HG02571 (cell line): ENCODE measurements around the gene AGAP1.
"Not testable (repeated sequence)": the region's sequence is repeated elsewhere in the genome, so short reads cannot be mapped to it uniquely, and the experiment has no call there.

Experiments
- ATAC-seq: cut with Tn5 transposase; IDR thresholded peaks from one replicate; pipeline ENCODE4 v1.9.1; 2021; ENCODE audit warnings: mild to moderate bottlenecking, moderate library complexity; ENCODE audit not compliant: unreplicated experiment

The AGAP1 gene

GRCh38 chr2:236125541-236125940 is 631.7 kb downstream of the AGAP1 start:
- no peak for ATAC-seq

- ATAC-seq = no peak
Observed at GRCh38 chr2:236127010-236127409, 633.2 kb downstream of the AGAP1 start.

DNA sequence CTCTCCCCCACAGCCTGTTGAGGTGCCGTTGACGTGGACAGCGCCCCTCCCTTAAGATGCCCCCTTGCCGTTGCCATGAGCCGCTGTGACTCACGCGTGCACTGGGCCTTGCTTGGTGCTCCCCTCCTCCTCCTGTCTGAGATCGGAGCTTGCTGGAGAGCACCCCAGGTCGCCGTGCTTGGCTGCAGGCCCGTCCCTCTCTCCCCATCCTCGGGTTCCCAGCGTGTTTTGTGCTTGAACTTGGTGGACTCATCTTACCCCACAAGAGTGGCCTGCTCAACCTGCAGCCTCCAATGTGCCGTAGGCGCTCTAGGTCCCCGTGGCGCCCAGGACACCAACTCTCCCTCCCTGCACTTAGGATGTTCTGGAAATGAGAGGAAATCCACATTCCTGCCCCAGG is 634.5 kb downstream of the AGAP1 start:
- no peak for ATAC-seq

- no peak for ATAC-seq
Observed at GRCh38 chr2:236129935-236130334, 636.1 kb downstream of the AGAP1 start.

- ATAC-seq = no peak
Observed at GRCh38 chr2:236130349-236130998, 636.6 kb downstream of the AGAP1 start.

- no peak for ATAC-seq
Observed at GRCh38 chr2:236131073-236131692, 637.3 kb downstream of the AGAP1 start.

DNA sequence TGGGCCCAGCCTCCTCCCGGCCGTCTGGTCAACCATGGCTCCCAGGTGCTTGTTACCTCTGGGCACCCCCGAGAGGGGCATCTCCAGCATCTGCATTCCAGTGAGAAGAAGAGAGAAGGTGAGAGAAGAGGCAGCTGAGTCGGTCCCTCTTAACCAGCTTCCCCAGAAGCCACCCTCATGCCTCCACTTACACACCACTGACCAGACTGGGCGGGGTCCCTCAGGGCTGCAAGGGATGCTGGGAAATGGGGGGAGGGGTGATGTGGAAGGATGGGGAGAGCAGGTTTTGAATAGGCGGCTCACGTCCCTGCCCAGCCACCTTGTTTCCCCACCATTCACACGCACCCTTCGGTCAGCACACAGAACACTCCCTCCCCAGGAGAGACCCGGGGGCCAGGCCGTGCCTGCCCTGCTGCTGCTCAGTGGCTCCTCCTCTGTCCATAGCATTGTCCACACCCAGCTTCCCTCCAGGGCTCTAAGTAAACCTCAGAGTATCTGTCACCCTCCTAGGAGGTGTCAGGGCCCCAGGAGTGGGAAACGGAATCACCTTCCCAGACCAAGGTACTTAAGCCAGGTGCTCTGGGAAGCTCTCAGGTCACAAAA is 639.7 kb downstream of the AGAP1 start:
- ATAC-seq = no peak

GRCh38 chr2:236136538-236136937 is 642.7 kb downstream of the AGAP1 start:
- ATAC-seq = no peak

DNA sequence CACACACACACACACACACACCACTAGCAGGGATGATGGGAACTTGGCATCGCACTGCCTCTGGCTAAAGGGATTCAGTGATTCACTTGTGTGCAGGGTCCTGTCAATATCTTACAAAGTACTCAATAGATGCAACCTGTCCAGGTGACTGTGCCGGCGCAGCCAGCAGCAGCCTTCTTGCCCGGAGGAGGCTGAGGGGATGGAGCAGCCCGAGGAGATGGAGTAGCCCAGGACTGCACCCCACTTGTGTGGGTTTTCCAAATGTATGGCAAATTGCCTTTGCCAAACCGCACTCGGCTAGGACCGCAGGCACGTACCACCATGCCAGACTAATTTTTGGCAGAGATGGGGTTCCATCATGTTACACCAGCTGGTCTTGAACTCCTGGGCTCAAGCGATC is 643.2 kb downstream of the AGAP1 start:
- ATAC-seq = no peak

DNA sequence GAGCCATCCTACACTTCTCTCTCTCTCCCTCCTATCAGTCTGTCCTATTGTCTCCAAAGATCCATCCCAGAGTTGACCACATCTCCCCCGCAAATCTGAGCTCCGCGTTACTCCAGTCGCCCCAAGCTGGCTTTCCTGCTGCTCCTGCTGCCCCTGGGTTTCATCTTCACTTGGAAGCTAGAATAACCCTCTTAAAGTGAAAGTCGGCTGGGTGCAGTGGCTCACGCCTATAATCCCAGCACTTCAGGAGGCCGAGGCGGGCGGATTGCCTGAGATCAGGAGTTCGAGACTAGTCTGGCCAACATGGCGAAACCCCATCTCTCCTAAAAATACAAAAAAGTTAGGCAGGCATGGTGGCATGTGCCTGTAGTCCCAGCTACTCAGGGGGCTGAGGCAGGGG is 647.8 kb downstream of the AGAP1 start:
- ATAC-seq = not testable (repeated sequence)

GRCh38 chr2:236143811-236144210 is 650.0 kb downstream of the AGAP1 start:
- no peak for ATAC-seq

DNA sequence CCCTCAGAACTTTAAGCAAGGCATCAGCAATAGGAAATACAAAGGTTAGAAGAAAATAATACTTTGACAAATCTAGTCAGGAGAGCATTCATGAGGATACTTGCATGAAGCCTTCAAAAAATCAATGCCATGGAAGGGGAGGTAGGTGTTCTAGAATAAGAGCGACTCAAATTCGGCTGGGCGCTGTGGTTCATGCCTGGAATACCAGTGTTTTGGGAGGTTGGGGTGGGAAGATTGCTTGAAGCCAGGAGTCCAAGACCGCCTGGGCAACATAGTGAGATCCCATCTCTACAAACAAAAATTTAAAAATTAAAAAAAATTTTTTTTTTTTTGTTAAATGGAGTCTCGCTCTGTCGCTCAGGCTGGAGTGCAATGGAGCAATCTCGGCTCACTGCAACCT is 652.6 kb downstream of the AGAP1 start:
- ATAC-seq = no peak

GRCh38 chr2:236155406-236155805 is 661.6 kb downstream of the AGAP1 start:
- no peak for ATAC-seq

DNA sequence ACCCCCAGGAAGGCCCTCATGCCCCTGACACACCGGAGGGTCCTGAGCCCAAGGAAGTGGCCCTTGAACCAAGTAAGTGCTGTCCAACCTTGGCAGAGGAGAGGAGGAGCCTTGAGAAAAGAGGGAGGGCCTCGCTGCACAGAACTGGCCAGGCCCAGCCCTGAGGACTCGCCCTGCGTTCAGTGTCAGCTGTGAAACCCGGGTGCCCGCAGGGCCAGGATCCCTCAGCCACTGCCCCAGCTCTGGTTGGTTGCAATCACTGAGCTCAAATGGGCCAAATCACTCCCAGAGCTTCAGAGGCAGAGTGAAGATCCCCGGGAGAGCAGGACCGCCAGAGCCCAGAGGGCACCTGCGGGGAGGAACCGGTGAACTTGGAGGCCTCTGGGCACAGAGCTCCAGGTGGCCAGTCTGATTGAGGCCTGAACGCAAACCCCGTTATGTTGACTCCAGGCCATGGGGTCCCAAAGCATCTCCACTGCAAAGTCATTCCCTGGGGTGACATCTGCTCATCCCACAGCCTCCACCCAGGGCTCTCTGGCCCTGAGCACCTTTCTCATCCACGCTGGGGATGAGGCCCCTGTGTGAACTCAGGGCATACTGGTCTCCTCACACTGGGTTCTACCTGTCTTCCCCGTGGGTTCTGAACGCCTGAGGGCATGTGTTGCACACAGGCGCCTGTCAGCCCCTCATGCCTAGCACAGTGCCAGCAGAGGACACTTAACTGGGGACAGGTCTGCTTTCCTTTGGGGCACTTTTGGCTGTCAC is 662.4 kb downstream of the AGAP1 start:
- ATAC-seq = no peak

- ATAC-seq = no peak
Observed at GRCh38 chr2:236156860-236157194, 663.0 kb downstream of the AGAP1 start.

GRCh38 chr2:236157366-236157765 is 663.5 kb downstream of the AGAP1 start:
- ATAC-seq = no peak

DNA sequence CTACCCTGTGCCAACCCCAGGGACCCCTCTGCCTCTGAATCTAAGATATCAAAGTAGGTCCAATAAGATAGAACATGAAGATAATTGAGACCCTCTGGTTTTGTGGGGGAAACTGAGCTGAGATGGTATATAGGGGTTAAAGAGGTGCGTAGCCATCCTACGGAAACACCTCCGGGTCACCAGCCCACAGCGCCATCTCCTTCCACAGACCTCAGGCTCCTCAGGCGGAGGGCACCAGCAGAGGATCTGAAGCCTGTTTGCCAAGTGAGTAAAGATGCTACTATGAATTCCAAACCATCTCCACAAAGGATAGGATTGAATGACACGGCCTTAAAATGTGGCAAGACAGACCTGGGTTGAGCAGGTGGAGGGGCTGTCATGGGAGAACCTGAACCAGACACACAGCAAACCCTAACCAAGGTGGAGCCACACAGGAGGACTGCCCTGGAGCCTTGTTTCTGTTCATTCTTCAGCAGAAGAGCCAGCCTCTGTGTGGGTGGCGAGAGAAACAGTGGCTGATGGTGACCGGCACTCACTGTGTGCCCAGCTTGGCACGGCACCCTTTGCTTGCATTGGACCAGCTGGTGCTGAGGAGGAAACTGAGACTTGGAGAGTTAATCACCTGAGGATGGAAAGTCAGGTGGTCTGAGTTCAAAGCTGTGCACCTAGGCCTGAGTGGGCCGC is 664.1 kb downstream of the AGAP1 start:
- ATAC-seq = no peak

GRCh38 chr2:236158969-236159777 is 665.3 kb downstream of the AGAP1 start:
- ATAC-seq = no peak

DNA sequence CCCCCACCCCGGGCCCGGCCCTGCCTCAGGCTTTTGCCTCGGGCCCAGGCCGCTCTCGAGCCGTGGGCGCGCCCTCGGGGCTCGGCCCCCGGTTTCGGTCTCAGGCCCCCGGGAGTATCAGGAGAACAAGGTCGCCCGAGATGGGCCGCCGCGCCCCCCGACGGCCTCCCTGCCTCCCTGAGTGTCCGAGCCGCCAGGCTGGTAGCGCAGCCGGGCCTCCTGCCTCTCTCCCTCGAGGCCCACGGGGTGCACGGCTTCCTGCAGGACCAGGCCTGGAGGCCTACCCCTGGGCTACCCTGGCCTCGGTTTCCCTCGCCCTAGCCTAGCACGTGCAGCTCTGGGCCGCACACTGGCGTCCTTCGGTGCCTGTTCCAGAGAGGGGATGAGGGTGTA is 665.9 kb downstream of the AGAP1 start:
- ATAC-seq = no peak

GRCh38 chr2:236160366-236161081 is 666.7 kb downstream of the AGAP1 start:
- ATAC-seq = no peak
